ENCODE data around the gene PFDN4. TPM values are rescaled to one million over a fixed set of nuclear protein-coding genes. Genes with fewer than 3 reads are reported as not detected.

Gene PFDN4
- total and polyA plus RNA-seq, 2 of the 13 experiments (the other 11 are each of a cell fraction or from before 2014, with no cell fraction given), result 59.8 to 227 TPM

DNA sequence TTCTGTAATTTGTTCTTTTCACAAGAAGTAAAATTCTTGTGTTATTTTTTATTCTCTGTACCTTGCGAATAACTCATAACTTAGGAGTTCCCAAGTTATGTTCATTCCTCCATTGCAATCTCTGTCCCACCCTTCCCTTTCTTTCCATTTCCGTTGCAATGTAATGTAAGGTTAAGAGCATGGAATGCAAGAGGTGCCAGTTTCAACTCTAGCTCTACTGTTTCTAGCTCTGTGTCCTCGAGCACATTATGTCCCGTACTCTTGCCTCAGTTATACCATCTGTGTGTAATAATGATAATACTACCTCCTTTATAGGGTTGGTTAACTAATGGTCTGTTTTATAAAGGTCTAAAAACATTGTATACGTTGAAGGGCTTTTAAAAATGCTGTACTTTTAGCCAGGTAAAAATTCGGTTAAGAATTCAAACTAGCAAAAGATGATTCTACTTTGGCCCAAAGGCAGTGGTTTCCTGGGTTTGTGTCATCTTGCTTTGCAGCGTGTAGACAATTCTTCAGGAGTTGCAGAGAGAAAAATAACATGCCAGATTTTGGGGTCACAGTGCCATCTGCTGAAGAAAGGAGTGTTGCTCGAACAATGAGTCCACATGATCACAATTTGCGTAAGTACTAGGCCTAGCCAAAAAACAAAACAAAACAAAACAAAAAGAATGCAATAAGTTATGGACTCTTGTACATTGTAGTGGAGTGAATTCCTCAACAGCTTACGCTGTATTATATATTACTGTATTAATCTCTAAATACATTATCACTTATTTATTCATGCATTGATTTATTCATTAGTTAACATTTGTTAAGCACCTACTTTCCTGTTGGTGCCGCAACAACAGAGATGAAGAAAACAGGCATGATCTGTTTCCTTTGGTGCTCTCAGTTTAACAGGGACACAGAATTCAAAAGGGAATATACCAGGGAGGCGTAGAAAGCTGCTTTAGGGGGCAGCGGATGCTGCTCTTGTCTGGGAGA, 10.0 kb upstream of the PFDN4 start (continued):
- TF ChIP-seq ATF7-NPFF (CRISPR knock-in tag; IDR thresholded peaks at IDR 0.05; ENCODE audit: low read depth) (no peak), MBNL3 (CRISPR knock-in tag; conservative IDR thresholded peaks at IDR 0.05) (no peak), EZH2 (conservative IDR thresholded peaks at IDR 0.05; ENCODE audit: low read depth, low read length) (no peak), ZNF782 (CRISPR knock-in tag; IDR thresholded peaks at IDR 0.05; ENCODE audit: borderline replicate concordance) (no peak), SP1 (IDR thresholded peaks at IDR 0.05) (no peak), SP1 (CRISPR knock-in tag; IDR thresholded peaks at IDR 0.05) (no peak), BCL6 (CRISPR knock-in tag; IDR thresholded peaks at IDR 0.05) (peak; percentile 38; the same call in 1 of the 2 replicates), DNMT1 (CRISPR knock-in tag; IDR thresholded peaks at IDR 0.05) (no peak), SOX6 (IDR thresholded peaks at IDR 0.05) (no peak), SOX6 (CRISPR knock-in tag; IDR thresholded peaks at IDR 0.05) (peak; percentile 39), ATRX (CRISPR knock-in tag; IDR thresholded peaks at IDR 0.05; ENCODE audit: borderline replicate concordance) (no peak), ZNF790 (CRISPR knock-in tag; IDR thresholded peaks at IDR 0.05; ENCODE audit: borderline replicate concordance) (no peak), FIP1L1 (IDR thresholded peaks at IDR 0.05; ENCODE audit: borderline replicate concordance, insufficient read depth, low read depth, low read length) (no peak), ELF3 (CRISPR knock-in tag; IDR thresholded peaks at IDR 0.05) (peak; percentile 37), PHF5A (CRISPR knock-in tag; IDR thresholded peaks at IDR 0.05; ENCODE audit: low read depth, unreplicated experiment) (peak; percentile 64), ZNF546 (CRISPR knock-in tag; conservative IDR thresholded peaks at IDR 0.05) (no peak), ZNF432 (CRISPR knock-in tag; IDR thresholded peaks at IDR 0.05; ENCODE audit: borderline replicate concordance) (no peak), ELF4 (CRISPR knock-in tag; IDR thresholded peaks at IDR 0.05; ENCODE audit: borderline replicate concordance) (no peak), STAT5B (CRISPR knock-in tag; IDR thresholded peaks at IDR 0.05) (no peak), TCF7L2 (IDR thresholded peaks at IDR 0.05; ENCODE audit: low read depth, low read length) (no peak), CBX1 (IDR thresholded peaks at IDR 0.05; ENCODE audit: low read depth) (no peak), KLF6 (CRISPR knock-in tag; IDR thresholded peaks at IDR 0.05) (peak; percentile 73)
- TF ChIP-seq, protein P1, sequence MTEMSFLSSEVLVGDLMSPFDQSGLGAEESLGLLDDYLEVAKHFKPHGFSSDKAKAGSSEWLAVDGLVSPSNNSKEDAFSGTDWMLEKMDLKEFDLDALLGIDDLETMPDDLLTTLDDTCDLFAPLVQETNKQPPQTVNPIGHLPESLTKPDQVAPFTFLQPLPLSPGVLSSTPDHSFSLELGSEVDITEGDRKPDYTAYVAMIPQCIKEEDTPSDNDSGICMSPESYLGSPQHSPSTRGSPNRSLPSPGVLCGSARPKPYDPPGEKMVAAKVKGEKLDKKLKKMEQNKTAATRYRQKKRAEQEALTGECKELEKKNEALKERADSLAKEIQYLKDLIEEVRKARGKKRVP (CRISPR knock-in tag; IDR thresholded peaks at IDR 0.05), result peak; percentile 32 to 50; a peak in 2 of 4 replicates
- TF ChIP-seq, protein P2, sequence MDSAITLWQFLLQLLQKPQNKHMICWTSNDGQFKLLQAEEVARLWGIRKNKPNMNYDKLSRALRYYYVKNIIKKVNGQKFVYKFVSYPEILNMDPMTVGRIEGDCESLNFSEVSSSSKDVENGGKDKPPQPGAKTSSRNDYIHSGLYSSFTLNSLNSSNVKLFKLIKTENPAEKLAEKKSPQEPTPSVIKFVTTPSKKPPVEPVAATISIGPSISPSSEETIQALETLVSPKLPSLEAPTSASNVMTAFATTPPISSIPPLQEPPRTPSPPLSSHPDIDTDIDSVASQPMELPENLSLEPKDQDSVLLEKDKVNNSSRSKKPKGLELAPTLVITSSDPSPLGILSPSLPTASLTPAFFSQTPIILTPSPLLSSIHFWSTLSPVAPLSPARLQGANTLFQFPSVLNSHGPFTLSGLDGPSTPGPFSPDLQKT (CRISPR knock-in tag; IDR thresholded peaks at IDR 0.05; ENCODE audit: borderline replicate concordance), result no peak
- TF ChIP-seq, protein P3, sequence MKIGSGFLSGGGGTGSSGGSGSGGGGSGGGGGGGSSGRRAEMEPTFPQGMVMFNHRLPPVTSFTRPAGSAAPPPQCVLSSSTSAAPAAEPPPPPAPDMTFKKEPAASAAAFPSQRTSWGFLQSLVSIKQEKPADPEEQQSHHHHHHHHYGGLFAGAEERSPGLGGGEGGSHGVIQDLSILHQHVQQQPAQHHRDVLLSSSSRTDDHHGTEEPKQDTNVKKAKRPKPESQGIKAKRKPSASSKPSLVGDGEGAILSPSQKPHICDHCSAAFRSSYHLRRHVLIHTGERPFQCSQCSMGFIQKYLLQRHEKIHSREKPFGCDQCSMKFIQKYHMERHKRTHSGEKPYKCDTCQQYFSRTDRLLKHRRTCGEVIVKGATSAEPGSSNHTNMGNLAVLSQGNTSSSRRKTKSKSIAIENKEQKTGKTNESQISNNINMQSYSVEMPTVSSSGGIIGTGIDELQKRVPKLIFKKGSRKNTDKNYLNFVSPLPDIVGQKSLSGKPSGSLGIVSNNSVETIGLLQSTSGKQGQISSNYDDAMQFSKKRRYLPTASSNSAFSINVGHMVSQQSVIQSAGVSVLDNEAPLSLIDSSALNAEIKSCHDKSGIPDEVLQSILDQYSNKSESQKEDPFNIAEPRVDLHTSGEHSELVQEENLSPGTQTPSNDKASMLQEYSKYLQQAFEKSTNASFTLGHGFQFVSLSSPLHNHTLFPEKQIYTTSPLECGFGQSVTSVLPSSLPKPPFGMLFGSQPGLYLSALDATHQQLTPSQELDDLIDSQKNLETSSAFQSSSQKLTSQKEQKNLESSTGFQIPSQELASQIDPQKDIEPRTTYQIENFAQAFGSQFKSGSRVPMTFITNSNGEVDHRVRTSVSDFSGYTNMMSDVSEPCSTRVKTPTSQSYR (CRISPR knock-in tag; IDR thresholded peaks at IDR 0.05; ENCODE audit: borderline replicate concordance), result no peak
